IPS-18c (cell line): ENCODE measurements around the gene POU6F1.

Source experiments
- H3K4me3 ChIP-seq: 2 replicates; pipeline ENCODE4 v1.7.0; 2013; ENCODE audit warnings: low read depth, mild to moderate bottlenecking, low read length, moderate library complexity; ENCODE audit not compliant: insufficient read depth
- H3K9me3 ChIP-seq: one replicate; pipeline ENCODE4 v1.6.1; 2013; ENCODE audit warnings: mild to moderate bottlenecking, low read length, moderate library complexity; ENCODE audit not compliant: control insufficient read depth, insufficient read depth

The POU6F1 gene

DNA sequence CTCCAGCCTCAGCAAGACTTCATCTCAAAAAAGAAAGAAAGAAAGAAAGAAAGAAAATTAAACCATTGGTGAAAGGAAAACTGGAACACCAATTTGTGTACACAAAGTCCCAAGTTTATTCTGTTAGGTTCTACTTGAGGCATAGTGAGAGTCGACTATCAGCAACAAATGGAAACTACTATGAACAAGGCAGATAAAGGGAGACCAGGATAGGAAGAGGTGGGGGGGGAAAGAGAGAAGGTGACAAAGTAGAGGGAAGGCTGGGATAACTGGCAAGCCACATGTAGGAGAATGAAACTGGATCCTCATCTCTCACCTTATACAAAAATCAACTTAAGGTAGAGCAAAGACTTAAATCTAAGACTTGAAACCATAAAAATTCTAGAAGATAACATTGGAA is 70.6 kb downstream of the POU6F1 start:
- Histone ChIP-seq H3K9me3 (no peaks in the 10 kb centered on the region), H3K4me3 (no peak overlapping the region)

DNA sequence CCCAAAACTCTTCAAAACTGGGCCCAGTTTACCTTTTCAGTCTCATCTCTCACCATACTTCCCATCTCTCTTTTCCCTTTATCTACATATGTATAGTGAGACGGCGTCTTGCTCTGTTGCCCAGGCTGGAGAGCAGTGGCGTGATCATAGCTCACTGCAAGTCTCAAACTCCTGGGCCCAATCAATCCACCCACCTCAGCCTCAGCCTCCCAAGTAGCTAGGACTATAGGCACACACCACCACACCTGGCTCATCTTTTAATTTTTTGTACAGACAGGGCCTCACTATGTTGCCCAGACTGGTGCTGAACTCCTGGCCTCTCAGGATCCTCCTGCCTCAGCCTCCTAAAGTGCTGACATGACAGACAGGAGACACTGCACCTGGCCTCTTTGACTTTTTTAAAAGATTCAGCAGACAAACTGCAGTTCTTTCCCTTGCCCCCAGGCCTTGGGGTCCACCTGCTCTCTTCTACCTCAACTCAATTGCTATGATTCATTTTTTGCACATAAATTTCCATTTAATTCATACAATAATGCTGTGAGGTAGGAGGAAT is 78.5 kb downstream of the POU6F1 start:
- no peak overlapping the region for H3K4me3 ChIP-seq

More for the DNA sequence above, 78.5 kb downstream of the POU6F1 start:
- no peaks in the 10 kb centered on the region for H3K9me3 ChIP-seq
